Vagina (tissue), 2 donors: Measurements from ENCODE around the gene TUBGCP2.

Experiments used
- CTCF ChIP-seq, 3 experiments: fragments of 450-650 bp in 2 of 3; fragments of 200-600 bp in 1 of 3; sonication (generic) in 1 of 3; IDR thresholded peaks; one replicate each; pipeline ENCODE4 v1.5.1; 2017 to 2019; ENCODE audit warnings: antibody characterized with exemption in 3 of 3, mild to moderate bottlenecking in 2 of 3, moderate library complexity in 2 of 3
- POLR2A ChIP-seq, 2 donors: fragments of 450-650 bp; IDR thresholded peaks; one replicate each; pipeline ENCODE4 v1.6.1; 2017; ENCODE audit warnings: antibody characterized with exemption in 2 of 2, mild to moderate bottlenecking in 2 of 2, moderate library complexity in 2 of 2
- POLR2AphosphoS5 ChIP-seq, 2 donors: sonication (generic); formaldehyde crosslinking; IDR thresholded peaks; one replicate each; pipeline ENCODE4 v1.9.0; 2017; ENCODE audit warnings: antibody characterized with exemption in 2 of 2, mild to moderate bottlenecking in 2 of 2, low read depth in 1 of 2; ENCODE audit not compliant: insufficient read depth in 1 of 2

- TF ChIP-seq CTCF (IDR thresholded peaks at IDR 0.05) = no peak
- no peak for TF ChIP-seq POLR2A (IDR thresholded peaks at IDR 0.05)
- TF ChIP-seq POLR2AphosphoS5 (IDR thresholded peaks at IDR 0.05; ENCODE audit: insufficient read depth in 1 of 2, low read depth in 1 of 2) = peak in 1 of 2 donors; percentile 22
Measured at GRCh38 chr10:133357285-133358161, 48.9 kb upstream of the TUBGCP2 start, which contains the start of gene FUOM.
